Mammary epithelial cell (primary cell): ENCODE results near the gene ERGIC1.

Experiments
- EZH2 ChIP-seq: IDR thresholded peaks from 2 replicates; pipeline ENCODE4 v1.6.1; 2012; ENCODE audit warnings: low read length, inconsistent platforms, borderline replicate concordance
- TF ChIP-seq, protein P1 (sequence below), 2 donors: IDR thresholded peaks in 1 of 2; conservative IDR thresholded peaks in 1 of 2; 2 replicates each; pipeline ENCODE4 v1.5.1; 2011 to 2012; ENCODE audit warnings: inconsistent platforms in 2 of 2, low read length in 2 of 2, mild to moderate bottlenecking in 2 of 2, control low read depth in 1 of 2, low read depth in 1 of 2; ENCODE audit not compliant: insufficient read depth in 1 of 2; ENCODE audit errors: extremely low read depth in 1 of 2

- TF ChIP-seq, protein P1, sequence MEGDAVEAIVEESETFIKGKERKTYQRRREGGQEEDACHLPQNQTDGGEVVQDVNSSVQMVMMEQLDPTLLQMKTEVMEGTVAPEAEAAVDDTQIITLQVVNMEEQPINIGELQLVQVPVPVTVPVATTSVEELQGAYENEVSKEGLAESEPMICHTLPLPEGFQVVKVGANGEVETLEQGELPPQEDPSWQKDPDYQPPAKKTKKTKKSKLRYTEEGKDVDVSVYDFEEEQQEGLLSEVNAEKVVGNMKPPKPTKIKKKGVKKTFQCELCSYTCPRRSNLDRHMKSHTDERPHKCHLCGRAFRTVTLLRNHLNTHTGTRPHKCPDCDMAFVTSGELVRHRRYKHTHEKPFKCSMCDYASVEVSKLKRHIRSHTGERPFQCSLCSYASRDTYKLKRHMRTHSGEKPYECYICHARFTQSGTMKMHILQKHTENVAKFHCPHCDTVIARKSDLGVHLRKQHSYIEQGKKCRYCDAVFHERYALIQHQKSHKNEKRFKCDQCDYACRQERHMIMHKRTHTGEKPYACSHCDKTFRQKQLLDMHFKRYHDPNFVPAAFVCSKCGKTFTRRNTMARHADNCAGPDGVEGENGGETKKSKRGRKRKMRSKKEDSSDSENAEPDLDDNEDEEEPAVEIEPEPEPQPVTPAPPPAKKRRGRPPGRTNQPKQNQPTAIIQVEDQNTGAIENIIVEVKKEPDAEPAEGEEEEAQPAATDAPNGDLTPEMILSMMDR (conservative IDR thresholded peaks at IDR 0.05 in 1 of 2, IDR thresholded peaks at IDR 0.05 in 1 of 2; ENCODE audit: extremely low read depth in 1 of 2, insufficient read depth in 1 of 2, low read depth in 1 of 2, low read length in 2 of 2): no peak
- no peak for TF ChIP-seq EZH2
Observed at GRCh38 chr5:172894767-172895388, 60.8 kb downstream of the ERGIC1 start.
